ENCODE measurements around the gene TMEM115.

Gene TMEM115

GRCh38 chr3:50370594-50370993 is 11.3 kb upstream of the TMEM115 start:
- no peaks in the 10 kb centered on the region for H3K9me3 ChIP-seq
- peaks cover 32% of the 10 kb centered on the region for H3K27me3 ChIP-seq
- TF ChIP-seq CTCF (IDR thresholded peaks at IDR 0.05), result no peak
- no peak overlapping the region for H3K4me3 ChIP-seq (ENCODE audit: low read depth in 1 of 2, low read length in 1 of 2)
- no peak overlapping the region for H3K27ac ChIP-seq
- H3K4me1 ChIP-seq (ENCODE audit: control insufficient read depth in 1 of 2, insufficient read depth in 1 of 2, low read depth in 1 of 2, low read length in 1 of 2), result peaks cover 2 to 3% of the 10 kb centered on the region in 2 experiments
- no peaks in the 10 kb centered on the region for H3K36me3 ChIP-seq

GRCh38 chr3:50369012-50369670 is 9.8 kb upstream of the TMEM115 start:
- Histone ChIP-seq H3K27me3 (peaks cover 36% of the 10 kb centered on the region), H3K4me3 (ENCODE audit: low read depth in 1 of 2, low read length in 1 of 2) (no peak overlapping the region), H3K4me1 (ENCODE audit: control insufficient read depth in 1 of 2, insufficient read depth in 1 of 2, low read depth in 1 of 2, low read length in 1 of 2) (peaks cover 11 to 16% of the 10 kb centered on the region in 2 experiments), H3K36me3 (no peaks in the 10 kb centered on the region), H3K9me3 (no peaks in the 10 kb centered on the region), H3K27ac (no peak overlapping the region)
- TF ChIP-seq CTCF (IDR thresholded peaks at IDR 0.05), result no peak

GRCh38 chr3:50365842-50366220 is 6.5 kb upstream of the TMEM115 start:
- TF ChIP-seq CTCF (IDR thresholded peaks at IDR 0.05), result no peak
- H3K4me3 ChIP-seq (ENCODE audit: low read depth in 1 of 2, low read length in 1 of 2), result peak overlapping the region; percentile 79
- peaks cover 16% of the 10 kb centered on the region in 2 experiments for H3K4me1 ChIP-seq (ENCODE audit: control insufficient read depth in 1 of 2, insufficient read depth in 1 of 2, low read depth in 1 of 2, low read length in 1 of 2)
- no peak overlapping the region for H3K27ac ChIP-seq
- H3K9me3 ChIP-seq, result no peaks in the 10 kb centered on the region
- H3K27me3 ChIP-seq, result peaks cover 34% of the 10 kb centered on the region
- no peaks in the 10 kb centered on the region for H3K36me3 ChIP-seq

GRCh38 chr3:50365080-50365841 is 5.9 kb upstream of the TMEM115 start:
- Histone ChIP-seq H3K27me3 (peaks cover 29% of the 10 kb centered on the region), H3K9me3 (no peaks in the 10 kb centered on the region), H3K4me3 (ENCODE audit: low read depth in 1 of 2, low read length in 1 of 2) (peak overlapping the region; percentile 79), H3K4me1 (ENCODE audit: control insufficient read depth in 1 of 2, insufficient read depth in 1 of 2, low read depth in 1 of 2, low read length in 1 of 2) (peaks cover 16% of the 10 kb centered on the region in 2 experiments), H3K27ac (peak overlapping the region; percentile 60), H3K36me3 (no peaks in the 10 kb centered on the region)
- TF ChIP-seq CTCF (IDR thresholded peaks at IDR 0.05), result peak; percentile 37

- no peaks in the 10 kb centered on the region for H3K36me3 ChIP-seq
- peaks cover 20% of the 10 kb centered on the region in 2 experiments for H3K4me1 ChIP-seq (ENCODE audit: control insufficient read depth in 1 of 2, insufficient read depth in 1 of 2, low read depth in 1 of 2, low read length in 1 of 2)
- peak overlapping the region in 1 of 2 experiments; percentile 79 for H3K4me3 ChIP-seq (ENCODE audit: low read depth in 1 of 2, low read length in 1 of 2)
- H3K27me3 ChIP-seq, result peaks cover 29% of the 10 kb centered on the region
- no peaks in the 10 kb centered on the region for H3K9me3 ChIP-seq
- peak overlapping the region; percentile 60 for H3K27ac ChIP-seq
- TF ChIP-seq CTCF (IDR thresholded peaks at IDR 0.05), result no peak
Measured at GRCh38 chr3:50364573-50365079, 5.3 kb upstream of the TMEM115 start.

Data from neutrophil (primary cell).